Inflammatory macrophage (primary cell): ENCODE data around the gene MAP7D1.
"Not testable (repeated sequence)": the region's sequence is repeated elsewhere in the genome, so short reads cannot be mapped to it uniquely, and the experiment has no call there.

Source experiments
- DNase-seq, 2 donors: peaks; one replicate each; pipeline ENCODE4 v3.0.0-alpha.2; 2020 to 2022

The MAP7D1 gene

GRCh38 chr1:36204347-36204909 lies 48.5 kb downstream of the MAP7D1 start:
- no peak for DNase-seq

- DNase-seq = no peak
These were observed 50.4 kb downstream of the MAP7D1 start for GRCh38 chr1:36206323-36206858.

- no peak for DNase-seq
These were observed 51.4 kb downstream of the MAP7D1 start for GRCh38 chr1:36207339-36207738.

GRCh38 chr1:36208978-36209703 lies 53.2 kb downstream of the MAP7D1 start:
- DNase-seq = peak; percentile 74

GRCh38 chr1:36211307-36211706 lies 55.3 kb downstream of the MAP7D1 start:
- no peak for DNase-seq

- DNase-seq = no peak
These were observed 55.9 kb downstream of the MAP7D1 start for GRCh38 chr1:36211841-36212240.

- DNase-seq = peak; percentile 31 to 38
These were observed 56.8 kb downstream of the MAP7D1 start for GRCh38 chr1:36212782-36213181.

- peak in 1 of 2 donors; percentile 19 for DNase-seq
These were observed 61.7 kb downstream of the MAP7D1 start for GRCh38 chr1:36217670-36218069.

GRCh38 chr1:36221901-36222300 lies 65.9 kb downstream of the MAP7D1 start:
- not testable (repeated sequence) for DNase-seq

GRCh38 chr1:36222481-36223380 lies 66.8 kb downstream of the MAP7D1 start:
- no peak for DNase-seq

GRCh38 chr1:36223381-36223995 lies 67.5 kb downstream of the MAP7D1 start:
- peak; percentile 43 to 45 for DNase-seq

GRCh38 chr1:36223996-36224536 lies 68.1 kb downstream of the MAP7D1 start, which contains the start of gene THRAP3:
Gene THRAP3, plus strand, starts transcription at chr1:36224443. Its CDS starts 58,121 bp downstream, at chr1:36282564.
- DNase-seq = peak; percentile 100

GRCh38 chr1:36224537-36225282 lies 68.8 kb downstream of the MAP7D1 start:
- peak; percentile 83 to 86 for DNase-seq

- DNase-seq = no peak
These were observed 69.4 kb downstream of the MAP7D1 start for GRCh38 chr1:36225283-36225899.

- DNase-seq = not testable (repeated sequence)
These were observed 74.3 kb downstream of the MAP7D1 start for GRCh38 chr1:36230279-36230678.
